ENCODE results near the gene DST.

DST gene

DNA sequence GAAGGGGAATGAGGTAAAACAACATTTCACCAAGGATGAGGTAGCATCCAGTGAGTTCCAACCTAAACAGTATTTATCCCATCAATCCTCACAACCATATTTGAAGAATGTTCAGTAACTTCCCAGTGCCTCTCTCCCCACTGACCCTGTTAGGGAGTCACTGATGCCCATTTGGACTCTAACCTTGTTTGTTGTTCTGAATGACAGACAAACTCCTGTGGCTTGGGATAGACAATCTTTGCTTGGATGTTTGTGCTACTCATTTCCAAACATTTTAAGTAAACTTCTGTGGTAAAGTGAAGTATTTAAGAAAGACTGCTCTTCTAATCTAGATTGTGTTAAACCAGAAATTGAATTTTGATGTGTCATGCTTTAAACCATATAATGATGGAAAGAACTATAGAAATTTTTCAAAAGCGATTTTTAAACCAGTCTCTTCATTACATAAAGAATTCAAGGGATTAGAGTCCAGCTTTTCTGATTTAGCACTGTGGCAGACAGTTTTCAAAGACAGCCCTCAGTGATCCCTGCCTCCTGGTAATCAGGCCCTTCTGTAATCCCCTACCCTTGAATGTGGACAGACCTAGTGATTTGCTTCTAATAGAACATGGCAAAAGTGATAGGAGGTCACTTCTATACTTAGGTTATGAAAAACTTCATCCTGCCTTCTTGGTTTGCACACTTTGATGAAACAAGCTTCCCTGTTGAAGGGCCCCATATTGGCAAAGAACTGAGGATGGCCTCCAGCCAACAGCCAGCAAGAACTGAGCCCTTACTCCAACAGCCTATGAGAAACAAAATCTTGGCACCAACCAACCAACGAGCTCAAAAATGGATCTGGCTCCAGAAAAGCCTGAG lies 191.6 kb downstream of the DST start:
- TF ChIP-seq, protein P1, sequence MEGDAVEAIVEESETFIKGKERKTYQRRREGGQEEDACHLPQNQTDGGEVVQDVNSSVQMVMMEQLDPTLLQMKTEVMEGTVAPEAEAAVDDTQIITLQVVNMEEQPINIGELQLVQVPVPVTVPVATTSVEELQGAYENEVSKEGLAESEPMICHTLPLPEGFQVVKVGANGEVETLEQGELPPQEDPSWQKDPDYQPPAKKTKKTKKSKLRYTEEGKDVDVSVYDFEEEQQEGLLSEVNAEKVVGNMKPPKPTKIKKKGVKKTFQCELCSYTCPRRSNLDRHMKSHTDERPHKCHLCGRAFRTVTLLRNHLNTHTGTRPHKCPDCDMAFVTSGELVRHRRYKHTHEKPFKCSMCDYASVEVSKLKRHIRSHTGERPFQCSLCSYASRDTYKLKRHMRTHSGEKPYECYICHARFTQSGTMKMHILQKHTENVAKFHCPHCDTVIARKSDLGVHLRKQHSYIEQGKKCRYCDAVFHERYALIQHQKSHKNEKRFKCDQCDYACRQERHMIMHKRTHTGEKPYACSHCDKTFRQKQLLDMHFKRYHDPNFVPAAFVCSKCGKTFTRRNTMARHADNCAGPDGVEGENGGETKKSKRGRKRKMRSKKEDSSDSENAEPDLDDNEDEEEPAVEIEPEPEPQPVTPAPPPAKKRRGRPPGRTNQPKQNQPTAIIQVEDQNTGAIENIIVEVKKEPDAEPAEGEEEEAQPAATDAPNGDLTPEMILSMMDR (IDR thresholded peaks at IDR 0.05; ENCODE audit: insufficient read depth, missing control alignments), result no peak
- DNase-seq (ENCODE audit: insufficient read length, low spot score) (no peak), FAIRE-seq (peak; percentile 64)

GRCh38 chr6:56450376-56450775 lies 192.3 kb downstream of the DST start:
- FAIRE-seq (no peak), DNase-seq (ENCODE audit: insufficient read length, low spot score) (no peak)
- TF ChIP-seq, protein P1 (IDR thresholded peaks at IDR 0.05; ENCODE audit: insufficient read depth, missing control alignments), result no peak

- TF ChIP-seq, protein P1 (IDR thresholded peaks at IDR 0.05; ENCODE audit: insufficient read depth, missing control alignments), result no peak
- DNase-seq (ENCODE audit: insufficient read length, low spot score) (no peak), FAIRE-seq (no peak)
Observed at GRCh38 chr6:56448046-56448445, 194.6 kb downstream of the DST start.

DNA sequence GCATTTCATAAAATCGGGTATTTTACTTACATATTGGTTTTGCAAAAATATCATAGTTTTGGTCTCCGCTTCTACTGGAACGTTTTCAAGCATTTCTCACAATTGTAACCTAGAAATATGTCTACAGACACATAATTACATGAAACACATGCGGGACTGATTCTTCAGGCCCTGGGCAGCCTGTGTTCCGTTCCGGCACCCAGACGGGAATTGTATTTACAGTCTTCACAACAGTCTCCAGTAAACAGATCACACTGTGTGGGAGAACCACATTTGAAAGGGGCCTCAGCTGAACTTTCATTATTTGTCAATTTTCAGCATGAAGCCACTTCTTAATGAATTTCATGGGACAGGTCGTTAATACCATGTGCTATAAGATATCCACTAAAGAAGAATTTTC lies 196.9 kb downstream of the DST start:
- TF ChIP-seq, protein P1 (IDR thresholded peaks at IDR 0.05; ENCODE audit: insufficient read depth, missing control alignments), result no peak
- FAIRE-seq (no peak), DNase-seq (ENCODE audit: insufficient read length, low spot score) (no peak)

GRCh38 chr6:56444855-56445254 lies 197.8 kb downstream of the DST start:
- TF ChIP-seq, protein P1 (IDR thresholded peaks at IDR 0.05; ENCODE audit: insufficient read depth, missing control alignments), result no peak
- DNase-seq (ENCODE audit: insufficient read length, low spot score), result no peak
- no peak for FAIRE-seq

- FAIRE-seq (no peak), DNase-seq (ENCODE audit: insufficient read length, low spot score) (no peak)
- TF ChIP-seq, protein P1 (IDR thresholded peaks at IDR 0.05; ENCODE audit: insufficient read depth, missing control alignments), result no peak
Observed at GRCh38 chr6:56440551-56440981, 202.1 kb downstream of the DST start.

All from D721Med (cell line).